HG02759 (cell line): ENCODE measurements around the gene IZUMO1.

Experiments used
- ATAC-seq: cut with Tn5 transposase; IDR thresholded peaks from one replicate; pipeline ENCODE4 v1.9.1; 2021; ENCODE audit warnings: mild to moderate bottlenecking, moderate library complexity; ENCODE audit not compliant: unreplicated experiment

Gene IZUMO1

GRCh38 chr19:48757741-48758144 lies 11.0 kb upstream of the IZUMO1 start:
- ATAC-seq = no peak

DNA sequence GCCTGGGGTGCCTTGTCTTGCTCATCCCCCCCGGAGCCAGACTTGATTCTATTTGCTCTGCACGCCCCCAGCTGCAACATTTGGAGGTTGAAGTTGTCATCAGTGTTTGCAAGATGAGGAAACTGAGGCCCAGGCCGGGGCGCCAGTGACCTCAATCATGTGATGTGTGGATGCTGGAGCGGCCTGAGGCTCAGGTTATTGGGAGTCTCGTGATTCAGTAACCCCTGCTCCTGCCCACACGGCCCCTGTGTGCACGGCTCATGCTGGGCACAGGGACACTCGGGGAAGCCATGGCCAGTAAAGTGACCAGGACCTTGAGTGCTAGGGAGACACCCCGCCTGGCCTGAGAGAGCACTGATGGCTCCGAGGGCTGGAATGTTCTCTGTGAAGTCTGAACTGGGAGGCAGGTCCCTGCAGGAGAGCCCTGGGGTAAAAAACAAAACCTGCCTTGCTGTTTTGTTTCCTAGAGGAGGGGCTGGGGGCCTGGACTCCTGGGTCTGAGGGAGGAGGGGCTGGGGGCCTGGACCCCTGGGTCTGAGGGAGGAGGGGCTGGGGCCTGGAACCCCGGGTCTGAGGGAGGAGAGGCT lies 10.5 kb upstream of the IZUMO1 start:
- ATAC-seq = no peak

GRCh38 chr19:48756686-48757085 lies 10.0 kb upstream of the IZUMO1 start:
- ATAC-seq = no peak

- ATAC-seq = no peak
Measured at GRCh38 chr19:48756212-48756611, 9.5 kb upstream of the IZUMO1 start.

DNA sequence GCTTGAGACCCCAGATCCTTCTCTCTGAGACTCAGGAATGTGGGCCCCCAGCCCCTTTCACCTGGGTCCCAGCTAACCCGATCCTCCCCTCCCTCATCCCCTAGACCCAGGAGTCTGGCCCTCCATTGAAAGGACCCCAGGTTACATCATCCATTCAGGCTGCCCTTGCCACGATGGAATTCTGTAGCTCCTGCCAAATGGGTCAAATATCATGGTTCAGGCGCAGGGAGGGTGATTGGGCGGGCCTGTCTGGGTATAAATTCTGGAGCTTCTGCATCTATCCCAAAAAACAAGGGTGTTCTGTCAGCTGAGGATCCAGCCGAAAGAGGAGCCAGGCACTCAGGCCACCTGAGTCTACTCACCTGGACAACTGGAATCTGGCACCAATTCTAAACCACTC lies 9.1 kb upstream of the IZUMO1 start:
- ATAC-seq = no peak

DNA sequence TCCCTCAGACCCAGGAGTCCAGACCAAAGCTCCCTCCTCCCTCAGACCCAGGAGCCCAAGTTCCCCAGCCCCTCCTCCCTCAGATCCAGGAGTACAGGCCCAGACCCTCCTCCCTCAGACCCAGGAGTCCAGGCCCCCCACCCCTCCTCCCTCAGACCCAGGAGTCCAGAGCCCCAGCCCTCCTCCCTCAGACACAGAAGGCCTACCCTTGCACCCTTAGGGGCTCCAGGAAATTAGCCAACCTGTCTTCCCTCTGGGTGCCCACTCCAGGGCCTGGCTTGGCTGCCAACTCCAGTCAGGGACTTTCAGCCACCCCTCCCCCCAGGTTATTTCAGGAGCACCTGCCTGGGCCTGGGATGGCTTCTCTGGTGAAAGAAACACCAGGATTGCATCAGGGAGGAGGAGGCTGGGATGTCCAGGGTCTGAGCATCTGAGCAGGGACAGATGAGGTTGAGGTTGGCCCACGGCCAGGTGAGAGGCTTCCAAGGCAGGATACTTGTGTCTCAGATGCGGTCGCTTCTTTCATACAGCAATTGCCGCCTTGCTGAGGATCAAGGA lies 8.5 kb upstream of the IZUMO1 start, which contains the start of gene FGF21:
Gene FGF21 (plus strand): TSS at position 441 of the 558 bp plus-strand sequence. CDS start 713 bp downstream, outside the sequence.
- no peak for ATAC-seq

- no peak for ATAC-seq
Measured at GRCh38 chr19:48752496-48753365, 6.0 kb upstream of the IZUMO1 start, which contains the start of gene FUT1. Gene FUT1, minus strand, starts transcription at chr19:48752641. Its CDS starts 1,360 bp downstream, at chr19:48751281.

DNA sequence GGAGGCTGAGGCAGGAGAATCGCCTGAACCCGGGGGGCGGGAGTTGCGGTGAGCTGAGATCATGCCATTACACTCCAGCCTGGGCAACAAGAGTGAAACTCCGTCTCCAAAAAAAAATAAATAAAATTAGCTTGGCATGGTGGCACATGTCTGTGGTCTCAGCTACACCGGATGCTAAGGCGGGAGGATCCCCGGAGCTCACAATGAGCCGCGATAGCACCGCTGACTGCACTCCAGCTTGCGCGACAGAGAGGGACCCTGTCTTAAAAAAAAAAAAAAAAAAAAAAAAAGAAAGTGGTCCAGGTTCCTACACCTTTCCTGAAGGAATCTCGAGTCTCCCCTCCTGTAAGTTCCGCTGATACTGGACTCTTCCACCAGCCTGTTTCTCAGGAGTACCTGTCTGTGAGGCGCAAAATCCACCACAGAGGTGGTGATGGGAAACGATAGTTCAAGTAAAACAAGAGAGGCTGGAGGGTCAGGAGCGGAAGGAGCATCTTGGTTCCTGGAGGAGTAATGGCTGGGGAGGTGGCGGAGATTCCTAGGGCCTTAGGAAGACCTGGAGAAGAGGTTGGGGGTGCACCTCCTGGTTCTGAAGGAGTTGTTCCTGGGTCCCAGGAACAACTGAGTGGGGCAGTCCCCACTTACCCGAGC lies 5.3 kb upstream of the IZUMO1 start:
- ATAC-seq = no peak

GRCh38 chr19:48750771-48751504 lies 4.2 kb upstream of the IZUMO1 start:
- no peak for ATAC-seq

DNA sequence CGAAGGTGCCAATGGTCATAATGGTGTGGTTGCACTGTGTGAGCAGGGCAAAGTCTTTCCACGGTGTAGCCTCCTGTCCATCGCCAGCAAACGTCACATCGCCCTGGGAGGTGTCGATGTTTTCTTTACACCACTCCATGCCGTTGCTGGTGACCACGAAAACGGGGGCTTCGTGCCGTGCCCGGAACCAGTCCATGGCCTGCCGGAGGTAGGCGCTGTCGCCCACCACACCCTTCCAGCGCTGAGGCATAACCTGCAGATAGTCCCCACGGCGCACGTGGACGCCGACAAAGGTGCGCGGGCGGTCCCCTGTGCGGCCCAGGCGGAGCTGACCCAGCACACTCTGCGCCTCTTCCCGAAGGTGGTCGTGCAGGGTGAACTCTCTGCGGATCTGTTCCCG lies 3.6 kb upstream of the IZUMO1 start:
- ATAC-seq = no peak

DNA sequence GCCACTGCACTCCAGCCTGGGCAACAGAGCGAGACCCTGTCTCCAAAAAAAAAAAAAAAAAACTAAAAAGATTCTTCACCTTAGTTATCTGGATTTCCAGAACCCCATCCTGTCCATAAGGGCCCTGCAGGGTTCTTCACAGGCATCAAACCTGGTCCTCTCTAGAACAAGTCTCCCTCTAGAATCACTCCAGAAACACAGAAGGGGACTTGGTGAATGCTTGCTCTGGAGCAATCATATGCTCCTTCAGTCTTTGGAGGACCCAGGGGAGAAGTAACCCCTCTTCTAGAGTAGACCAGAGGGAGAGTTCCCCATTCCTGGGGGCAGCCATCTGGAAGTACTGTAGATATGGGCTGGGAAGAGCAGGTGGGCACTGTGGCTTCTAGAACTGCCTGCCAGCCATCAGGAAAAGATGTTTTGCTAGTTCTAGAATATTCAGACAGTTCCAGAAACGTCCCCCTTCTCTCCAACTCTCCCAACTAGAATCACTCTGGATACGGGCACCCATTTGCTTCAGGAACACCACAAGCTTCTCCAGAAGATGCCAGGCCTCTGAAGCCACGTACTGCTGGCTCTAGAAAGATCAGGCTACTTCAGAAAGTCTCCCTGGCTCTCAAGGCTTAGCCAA lies 3.0 kb upstream of the IZUMO1 start:
- no peak for ATAC-seq

DNA sequence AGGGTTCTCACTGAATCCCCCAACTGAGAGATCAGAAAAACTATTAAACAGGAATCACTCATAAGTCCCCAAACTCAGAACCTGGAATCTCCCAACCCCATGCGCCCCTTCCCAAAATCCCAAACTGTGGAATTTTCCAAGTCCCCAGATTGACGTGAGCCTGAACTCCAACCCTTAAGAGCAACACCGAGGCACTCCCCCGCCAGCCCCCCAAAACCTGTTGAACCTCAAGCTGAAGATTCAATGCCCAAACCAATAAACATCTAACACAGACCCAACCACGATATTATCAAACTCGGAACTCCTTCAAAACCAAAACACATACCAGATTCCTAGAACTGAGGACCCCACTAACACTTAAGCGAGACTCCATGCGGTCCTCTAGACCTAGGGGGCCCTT lies 599 bp downstream of the IZUMO1 start:
- ATAC-seq = no peak

GRCh38 chr19:48745208-48745995 lies 1.3 kb downstream of the IZUMO1 start:
- ATAC-seq = no peak

- ATAC-seq = no peak
Measured at GRCh38 chr19:48742096-48742495, 4.6 kb downstream of the IZUMO1 start.

DNA sequence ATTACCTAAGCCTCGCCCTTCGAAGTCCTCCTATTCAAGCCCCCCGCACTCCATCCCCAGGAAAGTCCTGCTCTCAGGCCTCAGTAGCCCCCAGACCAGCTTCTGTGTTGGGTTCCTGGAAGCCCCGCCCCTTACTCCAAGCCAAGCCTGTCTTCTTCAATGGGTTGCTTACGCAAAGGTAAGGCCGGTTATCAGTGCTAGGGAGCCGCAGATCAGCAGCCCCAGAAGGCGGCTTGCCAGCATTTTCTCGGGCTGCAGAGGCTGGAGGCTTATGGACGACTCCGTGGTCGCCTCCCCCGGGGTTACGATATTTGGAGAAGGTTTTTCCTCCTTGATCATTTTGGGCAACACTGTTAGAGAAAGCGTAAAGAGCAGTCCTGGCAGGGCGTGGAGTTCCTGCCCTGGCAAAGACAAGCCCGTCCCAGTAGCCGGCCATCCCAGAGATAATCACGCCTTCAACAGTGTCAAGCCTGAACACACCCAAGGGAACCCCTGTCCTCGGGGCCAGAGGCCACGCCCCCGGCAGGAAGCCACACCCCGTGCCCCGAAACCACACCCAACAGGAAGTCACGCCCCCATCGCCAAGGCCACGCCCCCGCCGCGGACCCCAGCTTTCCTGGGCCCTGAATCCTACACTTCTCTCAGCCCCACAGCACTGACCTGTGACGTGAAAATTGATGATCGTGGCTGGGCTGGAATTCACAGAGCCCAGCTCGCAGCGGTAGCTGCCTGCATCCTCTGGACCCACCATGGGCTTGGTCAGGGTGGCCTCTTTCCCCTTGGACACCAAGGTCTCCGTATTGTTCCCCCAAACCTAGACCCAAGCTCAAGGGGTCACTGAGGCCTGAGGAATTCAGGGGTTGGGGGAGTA lies 5.3 kb downstream of the IZUMO1 start:
- no peak for ATAC-seq

GRCh38 chr19:48740164-48740972 lies 6.3 kb downstream of the IZUMO1 start, which contains the start of gene RASIP1:
Gene RASIP1, minus strand, starts transcription at chr19:48740610. Its CDS starts 328 bp downstream, at chr19:48740282.
- no peak for ATAC-seq

- ATAC-seq = no peak
Measured at GRCh38 chr19:48739404-48740163, 7.1 kb downstream of the IZUMO1 start.
